ENCODE results near the gene SPATA46.

GRCh38 chr1:162421258-162422164 is 44.9 kb upstream of the SPATA46 start:
- TF ChIP-seq CTCF (IDR thresholded peaks at IDR 0.05) (no peak), EZH2 (IDR thresholded peaks at IDR 0.05; ENCODE audit: borderline replicate concordance, insufficient read depth, low read depth, low read length, poor library complexity, severe bottlenecking) (no peak)

All from B cell (primary cell).